Measurements from ENCODE around the gene CHRM5. TPM values are rescaled to one million over a fixed set of nuclear protein-coding genes. Genes with fewer than 3 reads are reported as not detected.

CHRM5 gene
- total and polyA plus RNA-seq, 9 of the 15 experiments (the other 6 are each of a cell fraction or from before 2014, with no cell fraction given), result not detected

- no peak for DNase-seq (ENCODE audit: extremely low read depth in 1 of 4, low spot score in 3 of 4)
- ChIA-PET CTCF (ENCODE audit: low intra/inter-chr PET ratio) (no interaction called here), POLR2A (interaction anchor here (0.8 to 1.0 kb wide), 2 partner anchors 17 to 161 kb away, joined by 3 read pairs; no protein-coding TSS in a partner anchor)
- Histone ChIP-seq H3K36me3 (ENCODE audit: control insufficient read depth, insufficient read depth, low read length) (peaks cover 40% of the 10 kb centered on the region), H3K9me1 (ENCODE audit: control insufficient read depth, insufficient read depth, low read length) (no peaks in the 10 kb centered on the region), H3K9ac (ENCODE audit: insufficient read depth in 1 of 2, low read depth in 2 of 2, low read length in 2 of 2) (no peak overlapping the region), H3K9me3 (replicated peaks; ENCODE audit: control insufficient read depth, insufficient read depth, low read depth, low read length) (no peaks in the 10 kb centered on the region), H4K20me1 (replicated peaks; ENCODE audit: control insufficient read depth, insufficient read depth, low read length) (no peaks in the 10 kb centered on the region), H3K27ac (ENCODE audit: extremely low read depth, low read depth, low read length) (no peak overlapping the region), H3K27me3 (ENCODE audit: control insufficient read depth in 2 of 2, insufficient read depth in 2 of 2, low read length in 2 of 2) (no peaks in the 10 kb centered on the region), H3K4me1 (replicated peaks in 1 of 2; ENCODE audit: control insufficient read depth in 2 of 2, insufficient read depth in 2 of 2, low read length in 2 of 2) (peaks cover 0 to 9% of the 10 kb centered on the region in 2 experiments; a peak in 3 of 5 replicates), H3K79me2 (ENCODE audit: control insufficient read depth, insufficient read depth, low read length) (no peaks in the 10 kb centered on the region), H3K4me3 (no peak overlapping the region), H3K4me2 (ENCODE audit: insufficient read depth, low read length) (no peak overlapping the region), H2AFZ (ENCODE audit: low read depth, low read length) (no peak overlapping the region)
- in situ Hi-C loops (cut with MboI) (no loop called here), intact Hi-C loops (cut with micrococcal nuclease) (no loop called here)
- TSS peak; percentile 39 for BruUV-seq (replicated peaks)
- WGBS (ENCODE audit: insufficient coverage, low coverage, missing lambda C conversion rate), result 80% methylated on average over 7 of the region's 7 CpGs
- FAIRE-seq, result no peak
- ATAC-seq, result no peak
- TF ChIP-seq NFIX (CRISPR knock-in tag; IDR thresholded peaks at IDR 0.05; ENCODE audit: low read depth) (no peak), FOXP1 (CRISPR knock-in tag; IDR thresholded peaks at IDR 0.05) (no peak), U2AF2 (optimal IDR thresholded peaks at IDR 0.05; ENCODE audit: low read depth, low read length) (no peak), STAT6 (CRISPR knock-in tag; IDR thresholded peaks at IDR 0.05) (no peak), POU5F1 (IDR thresholded peaks at IDR 0.05; ENCODE audit: borderline replicate concordance, low read depth, low read length, partially characterized antibody) (no peak), ZBTB8A (IDR thresholded peaks at IDR 0.05; ENCODE audit: partially characterized antibody) (no peak)
These were observed 115.8 kb downstream of the CHRM5 start for GRCh38 chr15:34084086-34084485.

Measured in K562 (cell line).